Measurements from ENCODE around the gene ZFP64.
A peak's percentile ranks its signal among the peaks of the same experiment; 100 is the strongest.
"Not testable (repeated sequence)": the region's sequence is repeated elsewhere in the genome, so short reads cannot be mapped to it uniquely, and the experiment has no call there.

The ZFP64 gene

GRCh38 chr20:52191132-52191915 lies at the start of gene ZFP64:
Gene ZFP64 (minus strand): TSS chr20:52191779. CDS start chr20:52191636, 143 bp downstream.
- peak; percentile 78 for DNase-seq

GRCh38 chr20:52240802-52241201 lies 49.2 kb upstream of the ZFP64 start:
- DNase-seq = no peak

GRCh38 chr20:52239102-52239501 lies 47.5 kb upstream of the ZFP64 start:
- DNase-seq = no peak

- no peak for DNase-seq
Measured at GRCh38 chr20:52236292-52236691, 44.7 kb upstream of the ZFP64 start.

GRCh38 chr20:52235129-52235528 lies 43.5 kb upstream of the ZFP64 start:
- DNase-seq = no peak

GRCh38 chr20:52234302-52235045 lies 42.9 kb upstream of the ZFP64 start:
- DNase-seq = no peak

- no peak for DNase-seq
Measured at GRCh38 chr20:52231230-52231746, 39.7 kb upstream of the ZFP64 start.

- DNase-seq = no peak
Measured at GRCh38 chr20:52230409-52230808, 38.8 kb upstream of the ZFP64 start.

GRCh38 chr20:52229346-52229745 lies 37.8 kb upstream of the ZFP64 start:
- not testable (repeated sequence) for DNase-seq

- DNase-seq = no peak
Measured at GRCh38 chr20:52226370-52226769, 34.8 kb upstream of the ZFP64 start.

- no peak for DNase-seq
Measured at GRCh38 chr20:52224920-52225319, 33.3 kb upstream of the ZFP64 start.

GRCh38 chr20:52221362-52221761 lies 29.8 kb upstream of the ZFP64 start:
- DNase-seq = not testable (repeated sequence)

GRCh38 chr20:52220891-52221290 lies 29.3 kb upstream of the ZFP64 start:
- DNase-seq = not testable (repeated sequence)

GRCh38 chr20:52219441-52219840 lies 27.9 kb upstream of the ZFP64 start:
- DNase-seq = no peak

- DNase-seq = no peak
Measured at GRCh38 chr20:52217689-52218395, 26.3 kb upstream of the ZFP64 start.

GRCh38 chr20:52213995-52214394 lies 22.4 kb upstream of the ZFP64 start:
- no peak for DNase-seq

GRCh38 chr20:52212943-52213342 lies 21.4 kb upstream of the ZFP64 start:
- no peak for DNase-seq

GRCh38 chr20:52210037-52210990 lies 18.7 kb upstream of the ZFP64 start:
- no peak for DNase-seq

- DNase-seq = no peak
Measured at GRCh38 chr20:52209154-52209571, 17.6 kb upstream of the ZFP64 start.

- DNase-seq = no peak
Measured at GRCh38 chr20:52207020-52207810, 15.6 kb upstream of the ZFP64 start.

- no peak for DNase-seq
Measured at GRCh38 chr20:52204136-52204535, 12.6 kb upstream of the ZFP64 start.

All from suppressor macrophage treated with lipopolysaccharide for 4 hours (primary cell).